ENCODE results near the gene C11orf21.
"Not testable (repeated sequence)": the region's sequence is repeated elsewhere in the genome, so short reads cannot be mapped to it uniquely, and the experiment has no call there.

Gene C11orf21

GRCh38 chr11:2295971-2296912, 5.5 kb downstream of the C11orf21 start:
- DNase-seq, result no peak

GRCh38 chr11:2294926-2295290, 6.8 kb downstream of the C11orf21 start:
- DNase-seq, result no peak

GRCh38 chr11:2293984-2294925, 7.5 kb downstream of the C11orf21 start:
- DNase-seq, result peak; percentile 31

- DNase-seq, result no peak
Measured at GRCh38 chr11:2293531-2293971, 8.2 kb downstream of the C11orf21 start.

GRCh38 chr11:2290351-2290841, 11.3 kb downstream of the C11orf21 start:
- DNase-seq, result no peak

GRCh38 chr11:2289859-2290258, 11.9 kb downstream of the C11orf21 start:
- DNase-seq, result no peak

- no peak for DNase-seq
Measured at GRCh38 chr11:2289350-2289749, 12.4 kb downstream of the C11orf21 start.

- no peak for DNase-seq
Measured at GRCh38 chr11:2287091-2287490, 14.6 kb downstream of the C11orf21 start.

GRCh38 chr11:2286350-2286749, 15.4 kb downstream of the C11orf21 start:
- not testable (repeated sequence) for DNase-seq

GRCh38 chr11:2280208-2280607, 21.5 kb downstream of the C11orf21 start:
- DNase-seq, result no peak

GRCh38 chr11:2277933-2278523, 23.7 kb downstream of the C11orf21 start:
- no peak for DNase-seq

GRCh38 chr11:2277008-2277346, 24.7 kb downstream of the C11orf21 start:
- no peak for DNase-seq

- DNase-seq, result no peak
Measured at GRCh38 chr11:2276280-2277007, 25.3 kb downstream of the C11orf21 start.

- DNase-seq, result no peak
Measured at GRCh38 chr11:2275334-2276279, 26.1 kb downstream of the C11orf21 start.

GRCh38 chr11:2273771-2274170, 27.9 kb downstream of the C11orf21 start:
- no peak for DNase-seq

GRCh38 chr11:2273311-2273710, 28.4 kb downstream of the C11orf21 start:
- no peak for DNase-seq

GRCh38 chr11:2272946-2273280, 28.8 kb downstream of the C11orf21 start:
- no peak for DNase-seq

- DNase-seq, result no peak
Measured at GRCh38 chr11:2272228-2272945, 29.3 kb downstream of the C11orf21 start.

GRCh38 chr11:2271327-2272227, 30.1 kb downstream of the C11orf21 start:
- DNase-seq, result no peak

- DNase-seq, result no peak
Measured at GRCh38 chr11:2271077-2271326, 30.7 kb downstream of the C11orf21 start.
